Measurements from ENCODE around the gene SCIN.

The SCIN gene

GRCh38 chr7:12565873-12566272, 4.6 kb upstream of the SCIN start:
- DNase-seq (ENCODE audit: extremely low read depth in 1 of 2, low read depth in 1 of 2) = no peak

- no peak for DNase-seq (ENCODE audit: extremely low read depth in 1 of 2, low read depth in 1 of 2)
Observed at GRCh38 chr7:12567015-12567414, 3.5 kb upstream of the SCIN start.

- DNase-seq (ENCODE audit: extremely low read depth in 1 of 2, low read depth in 1 of 2) = no peak
Observed at GRCh38 chr7:12569673-12570072, 847 bp upstream of the SCIN start.

DNA sequence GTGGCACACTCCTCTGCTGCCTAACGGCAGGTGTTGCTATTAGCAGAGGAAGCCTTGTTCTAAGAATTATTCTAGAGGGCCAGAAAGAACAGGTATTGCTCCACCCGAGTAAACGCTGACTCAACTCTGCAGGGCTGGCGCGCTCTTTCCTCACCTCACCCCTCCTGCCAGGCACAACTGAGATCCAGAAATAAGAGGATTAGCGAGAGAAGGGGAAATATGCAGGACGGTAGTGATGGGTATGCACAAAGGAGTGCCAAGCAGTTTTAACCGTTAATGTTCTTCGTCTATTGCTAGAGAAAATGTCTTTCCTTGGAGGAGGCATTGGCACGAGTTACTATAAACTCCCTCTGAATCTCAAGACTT, 369 bp upstream of the SCIN start:
- DNase-seq (ENCODE audit: extremely low read depth in 1 of 2, low read depth in 1 of 2) = no peak

DNA sequence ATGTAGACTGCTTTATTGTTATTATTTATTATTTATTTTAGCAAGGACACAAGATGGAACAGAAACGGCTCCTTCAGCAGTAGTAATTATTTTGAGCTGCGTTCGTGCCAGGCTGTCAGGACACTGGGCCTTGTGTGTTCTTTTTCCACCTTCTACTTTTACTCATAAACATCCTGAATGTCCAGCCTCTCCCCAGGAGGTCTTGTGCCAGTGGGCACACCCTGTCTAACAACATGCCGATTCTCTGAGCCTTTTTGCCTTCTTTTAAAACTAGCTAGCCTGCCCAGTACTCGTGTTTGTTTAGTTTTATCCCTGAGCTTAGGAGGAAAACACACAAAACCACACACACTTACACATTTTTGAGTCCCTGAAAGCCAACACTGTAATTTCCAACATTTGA, 1.2 kb downstream of the SCIN start:
- DNase-seq (ENCODE audit: extremely low read depth in 1 of 2, low read depth in 1 of 2) = no peak

DNA sequence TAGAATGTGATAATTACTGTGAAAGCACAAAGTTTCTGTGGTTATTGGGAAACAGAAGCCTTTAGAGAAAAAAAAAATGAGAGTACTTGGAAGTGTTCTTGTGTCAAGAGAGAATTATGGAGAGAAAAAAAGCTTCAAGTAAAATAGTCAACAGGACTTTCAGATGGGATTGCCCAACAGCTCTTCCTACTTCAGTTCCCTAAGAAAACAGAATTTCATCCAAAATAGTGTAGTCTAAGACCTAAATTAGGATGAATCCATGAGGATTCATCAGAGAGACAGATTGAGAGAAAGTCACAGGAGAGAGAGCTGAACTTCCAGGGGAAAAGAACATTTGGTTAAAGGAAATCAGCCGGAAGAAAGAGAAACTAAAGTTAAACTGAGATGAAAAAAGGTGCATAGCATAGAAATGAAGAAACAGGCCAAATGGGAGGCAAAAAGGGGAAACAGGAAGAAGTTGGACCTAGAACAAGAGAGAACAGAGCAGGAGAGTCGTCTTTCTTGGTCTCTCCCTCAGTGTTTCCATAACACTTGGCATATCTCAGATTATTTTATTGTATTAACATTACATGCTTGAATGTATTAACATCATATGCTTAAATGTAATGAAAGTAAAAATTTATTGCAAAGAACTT, 2.5 kb downstream of the SCIN start:
- DNase-seq (ENCODE audit: extremely low read depth in 1 of 2, low read depth in 1 of 2) = no peak

DNA sequence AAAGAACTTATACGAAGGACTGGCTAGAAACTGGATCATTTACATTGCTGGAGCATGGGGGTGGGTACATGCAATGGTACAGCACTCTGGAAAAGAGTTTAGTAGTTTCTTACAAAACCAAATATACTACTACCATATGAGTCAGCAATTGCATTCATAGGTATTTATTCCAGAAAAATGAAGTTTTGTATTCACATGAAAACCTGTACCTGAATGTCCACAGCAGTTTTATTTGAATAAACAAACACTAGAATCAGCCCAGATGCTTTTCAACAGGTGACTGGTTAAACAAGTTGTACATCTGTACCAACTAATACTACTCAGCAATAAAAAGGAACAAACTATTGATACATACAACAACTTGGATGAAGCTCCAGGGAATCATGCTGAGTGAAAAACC, 3.4 kb downstream of the SCIN start:
- DNase-seq (ENCODE audit: extremely low read depth in 1 of 2, low read depth in 1 of 2) = no peak

DNA sequence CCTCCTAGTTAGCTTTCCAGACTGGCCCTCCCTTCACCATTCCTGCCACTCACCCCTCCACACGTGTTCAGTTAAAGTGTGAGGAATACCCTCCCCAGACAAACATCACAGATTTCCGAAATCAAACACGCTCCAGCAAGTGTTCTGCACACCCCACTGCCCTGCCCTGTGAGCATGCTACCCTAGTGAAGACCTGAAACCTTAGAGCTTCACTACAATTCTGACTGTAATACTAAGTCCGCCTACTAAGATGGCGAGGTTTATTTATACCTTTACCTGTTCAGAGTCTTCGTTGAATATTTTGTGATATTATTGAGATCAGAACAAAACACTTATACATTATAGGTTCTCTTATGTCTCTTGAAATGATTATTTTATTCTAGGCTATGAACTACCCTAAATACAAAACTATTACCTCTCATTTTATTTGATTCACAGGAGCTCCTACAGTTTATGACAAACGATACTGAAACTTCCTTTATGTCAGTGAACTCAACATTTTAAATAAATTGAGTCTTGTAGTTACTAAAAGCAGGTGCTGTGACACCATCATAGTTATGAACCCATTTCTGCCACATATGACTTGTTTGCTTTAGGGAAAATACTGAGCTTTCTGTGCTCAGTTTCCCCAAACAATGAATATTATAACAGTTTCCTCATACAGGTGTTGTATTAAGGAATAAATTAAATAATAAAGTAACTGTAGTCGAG, 8.6 kb downstream of the SCIN start:
- no peak for DNase-seq (ENCODE audit: extremely low read depth in 1 of 2, low read depth in 1 of 2)

DNA sequence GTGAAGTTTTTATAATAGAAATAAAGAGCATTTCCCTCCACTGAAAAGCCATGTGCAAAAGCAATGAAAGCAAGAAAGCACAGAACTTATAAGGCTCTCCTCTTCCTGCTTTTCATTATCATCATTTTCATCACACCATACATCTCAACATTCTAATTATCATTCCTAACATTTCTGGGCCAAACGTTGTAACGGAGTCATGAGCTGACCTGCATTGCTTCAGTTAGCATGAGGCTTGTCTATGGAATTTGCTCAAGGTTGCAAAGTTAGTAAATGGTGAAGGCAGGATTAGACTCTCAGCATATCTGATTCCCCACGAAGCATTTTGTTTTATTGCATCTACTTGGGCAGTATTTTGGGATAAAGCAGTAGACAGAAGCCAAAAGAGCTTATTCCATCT, 11.4 kb downstream of the SCIN start:
- no peak for DNase-seq (ENCODE audit: extremely low read depth in 1 of 2, low read depth in 1 of 2)

DNA sequence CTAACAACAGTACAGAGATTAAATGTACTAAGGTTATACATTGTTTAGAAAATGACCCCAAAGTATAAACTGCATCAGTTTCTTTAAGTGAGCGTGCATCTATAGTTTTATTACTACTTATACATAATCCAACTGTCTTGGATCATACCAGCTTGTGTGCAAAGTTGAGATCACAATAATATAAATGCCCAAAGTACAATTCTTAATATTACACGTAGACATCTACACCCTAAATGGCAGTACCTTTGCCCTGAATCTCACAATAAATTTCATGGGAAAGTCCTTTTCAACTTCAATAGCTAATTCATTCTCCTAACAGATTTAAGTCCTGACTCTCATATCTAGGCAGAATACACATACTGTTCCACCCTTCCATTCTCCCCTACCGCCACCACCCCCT, 11.8 kb downstream of the SCIN start:
- DNase-seq (ENCODE audit: extremely low read depth in 1 of 2, low read depth in 1 of 2) = no peak

- no peak for DNase-seq (ENCODE audit: extremely low read depth in 1 of 2, low read depth in 1 of 2)
Observed at GRCh38 chr7:12583176-12583575, 12.7 kb downstream of the SCIN start.

- DNase-seq (ENCODE audit: extremely low read depth in 1 of 2, low read depth in 1 of 2) = no peak
Observed at GRCh38 chr7:12583922-12584321, 13.4 kb downstream of the SCIN start.

- DNase-seq (ENCODE audit: extremely low read depth in 1 of 2, low read depth in 1 of 2) = no peak
Observed at GRCh38 chr7:12584930-12585329, 14.4 kb downstream of the SCIN start.

DNA sequence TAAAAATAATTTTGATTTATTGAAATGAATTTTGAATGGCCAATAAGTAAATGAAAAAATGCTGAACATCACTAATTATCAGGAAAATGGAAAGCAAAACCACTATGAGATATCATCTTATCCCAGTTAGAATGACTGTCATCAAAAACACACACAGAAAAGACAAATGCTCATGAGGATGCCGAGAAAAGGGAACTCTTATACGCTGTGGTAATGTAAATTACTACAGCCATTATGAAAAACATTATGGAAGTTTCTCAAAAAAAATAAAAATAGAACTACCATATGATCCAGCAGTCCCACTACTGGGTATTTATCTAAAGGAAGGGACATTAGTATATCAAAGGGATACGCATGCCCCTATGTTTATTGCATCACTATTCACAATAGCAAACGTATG, 15.8 kb downstream of the SCIN start:
- no peak for DNase-seq (ENCODE audit: extremely low read depth in 1 of 2, low read depth in 1 of 2)

DNA sequence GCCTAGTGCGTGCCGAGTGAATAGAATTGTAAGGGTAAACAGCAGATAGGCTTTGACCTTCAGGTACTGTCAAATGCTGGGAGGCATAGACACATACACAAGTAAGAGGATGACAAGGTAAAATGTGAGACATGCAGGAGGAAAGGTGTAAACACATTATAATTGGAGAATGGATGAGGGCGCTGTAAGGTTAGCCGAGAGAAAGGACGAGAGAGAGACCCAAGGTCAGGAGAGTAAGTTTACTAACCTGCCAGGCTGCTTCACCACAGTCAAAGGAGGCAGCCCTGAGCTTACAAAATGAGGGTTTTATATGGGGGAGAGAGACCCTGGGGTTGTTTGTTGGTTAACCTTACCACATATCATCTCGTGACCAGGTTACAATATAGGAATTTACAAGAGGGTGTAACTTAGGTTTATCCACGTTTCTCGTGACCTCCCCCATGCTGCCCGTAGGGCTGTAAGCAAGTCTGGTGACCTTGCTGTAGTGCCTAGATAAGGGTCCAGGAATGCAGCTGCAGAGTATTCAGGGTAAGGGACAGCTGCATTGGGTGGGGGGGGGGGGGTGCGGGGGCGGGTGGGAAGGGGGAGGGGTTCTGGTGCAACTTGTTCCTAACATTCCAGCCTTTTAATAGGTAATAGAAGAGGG, 17.9 kb downstream of the SCIN start:
- no peak for DNase-seq (ENCODE audit: extremely low read depth in 1 of 2, low read depth in 1 of 2)

- no peak for DNase-seq (ENCODE audit: extremely low read depth in 1 of 2, low read depth in 1 of 2)
Observed at GRCh38 chr7:12590559-12590958, 20.0 kb downstream of the SCIN start.

- DNase-seq (ENCODE audit: extremely low read depth in 1 of 2, low read depth in 1 of 2) = no peak
Observed at GRCh38 chr7:12594122-12594897, 23.8 kb downstream of the SCIN start.

DNA sequence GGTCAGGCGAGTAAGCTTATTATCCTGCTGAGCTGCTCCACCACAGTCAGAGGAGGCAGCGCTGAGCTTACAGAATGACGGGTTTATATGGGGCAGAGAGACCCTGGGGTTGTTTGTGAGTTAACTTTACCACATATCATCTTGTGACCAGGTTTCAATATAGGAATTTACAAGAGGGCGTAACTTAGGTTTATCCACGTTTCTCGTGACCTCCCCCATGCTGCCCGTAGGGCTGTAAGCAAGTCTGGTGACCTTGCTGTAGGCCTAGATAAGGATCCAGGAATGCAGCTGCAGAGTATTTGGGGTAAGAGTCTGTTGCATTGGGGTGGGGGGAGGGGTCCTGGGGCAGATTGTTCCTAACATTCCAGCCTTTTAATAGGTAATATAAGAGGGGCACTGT, 24.6 kb downstream of the SCIN start:
- DNase-seq (ENCODE audit: extremely low read depth in 1 of 2, low read depth in 1 of 2) = no peak

DNA sequence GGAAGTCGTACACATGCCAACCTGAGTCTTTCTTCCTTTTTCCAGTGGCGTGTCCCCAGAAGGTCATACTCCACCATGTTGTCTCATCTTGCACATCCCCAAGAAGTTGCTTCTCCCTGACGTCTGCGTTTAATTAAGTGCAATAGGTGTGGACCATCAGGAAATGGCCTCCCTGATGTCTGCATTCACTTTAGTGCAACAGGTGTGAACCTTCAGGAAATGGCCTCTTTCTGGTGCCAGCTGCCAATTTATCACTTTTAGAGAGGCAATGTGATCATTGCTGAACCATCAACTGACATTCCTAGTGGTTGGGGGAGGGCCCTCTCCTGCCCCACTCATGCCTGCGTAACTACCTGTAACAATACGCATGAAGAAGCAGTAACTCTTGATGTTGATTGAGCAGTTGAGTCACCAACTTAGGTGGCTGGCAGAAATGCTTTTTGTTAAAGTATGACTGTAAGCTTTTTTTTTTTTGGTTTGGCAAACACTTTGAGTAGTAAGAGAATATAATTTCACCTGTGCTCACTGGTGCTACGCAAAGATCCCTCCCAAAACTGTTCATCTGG, 25.8 kb downstream of the SCIN start:
- no peak for DNase-seq (ENCODE audit: extremely low read depth in 1 of 2, low read depth in 1 of 2)

- DNase-seq (ENCODE audit: extremely low read depth in 1 of 2, low read depth in 1 of 2) = no peak
Observed at GRCh38 chr7:12601302-12601869, 30.9 kb downstream of the SCIN start.

DNA sequence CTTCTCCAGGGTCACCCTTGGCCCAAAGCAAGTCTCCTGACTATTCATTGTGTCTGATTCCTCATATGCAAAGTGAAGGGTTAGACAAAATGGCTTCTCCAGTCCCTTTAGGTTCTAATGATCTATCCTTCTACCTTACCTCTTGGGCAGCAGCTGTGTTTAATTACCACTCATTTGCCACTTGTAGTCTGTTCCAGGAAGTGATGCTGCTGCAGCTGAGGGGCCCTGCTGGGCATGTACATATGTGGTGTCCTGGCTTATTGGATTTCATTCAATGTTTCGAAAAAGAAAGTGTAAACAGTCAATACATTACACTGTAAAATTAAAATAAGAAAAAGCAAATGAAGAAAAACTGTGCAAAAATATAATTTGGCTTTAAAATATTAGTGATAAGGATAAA, 36.6 kb downstream of the SCIN start:
- DNase-seq (ENCODE audit: extremely low read depth in 1 of 2, low read depth in 1 of 2) = no peak

Measured in activated CD8-positive, alpha-beta memory T cell treated with anti-CD3 and anti-CD28 coated beads for 1 hour (primary cell).